Vagina (tissue), 2 donors: ENCODE data around the gene TMEM164. TPM values are rescaled to one million over a fixed set of nuclear protein-coding genes. Genes with fewer than 3 reads are reported as not detected.

Experiments used
- DNase-seq, 2 donors: peaks; one replicate each; pipeline ENCODE4 v3.0.0-alpha.2; 2017; ENCODE audit errors: extremely low spot score in 2 of 2
- H3K27ac ChIP-seq: fragments of 200-600 bp; sonication (generic); one replicate; pipeline ENCODE4 v1.5.1; 2019
- H3K27me3 ChIP-seq: fragments of 200-600 bp; sonication (generic); one replicate; pipeline ENCODE4 v1.5.1; 2019
- H3K36me3 ChIP-seq, 2 donors: fragments of 200-600 bp; sonication (generic); one replicate each; pipeline ENCODE4 v1.5.1; 2017 to 2019
- H3K4me1 ChIP-seq: fragments of 200-600 bp; sonication (generic); one replicate; pipeline ENCODE4 v1.5.1; 2019
- H3K4me3 ChIP-seq, 2 donors: fragments of 200-600 bp; sonication (generic); 1 replicate in 1 of 2; 2 replicates in 1 of 2; pipeline ENCODE4 v1.5.1; 2016 to 2019
- H3K9me3 ChIP-seq: fragments of 200-600 bp; sonication (generic); one replicate; pipeline ENCODE4 v1.5.1; 2019
- POLR2A ChIP-seq, 2 donors: fragments of 450-650 bp; IDR thresholded peaks; one replicate each; pipeline ENCODE4 v1.6.1; 2017; ENCODE audit warnings: antibody characterized with exemption in 2 of 2, mild to moderate bottlenecking in 2 of 2, moderate library complexity in 2 of 2
- POLR2AphosphoS5 ChIP-seq, 2 donors: sonication (generic); formaldehyde crosslinking; IDR thresholded peaks; one replicate each; pipeline ENCODE4 v1.9.0; 2017; ENCODE audit warnings: antibody characterized with exemption in 2 of 2, mild to moderate bottlenecking in 2 of 2, low read depth in 1 of 2; ENCODE audit not compliant: insufficient read depth in 1 of 2
- intact Hi-C: fragments of 100-400 bp; cut with DNase I; formaldehyde crosslinking; loops from one replicate; pipeline ENCODE4 v1.15.1; 2023
- total RNA-seq: library from RNA; depleted of rRNA; stranded (reverse); fragments of >200 nt; gene quantifications from one replicate; pipeline ENCODE4 v1.2.3, GENCODE V29; 2016
- TF ChIP-seq, protein P1 (sequence below), 3 experiments: fragments of 450-650 bp in 2 of 3; fragments of 200-600 bp in 1 of 3; sonication (generic) in 1 of 3; IDR thresholded peaks; one replicate each; pipeline ENCODE4 v1.5.1; 2017 to 2019; ENCODE audit warnings: antibody characterized with exemption in 3 of 3, mild to moderate bottlenecking in 2 of 3, moderate library complexity in 2 of 3

Gene TMEM164
- total RNA-seq, 1 donor from 2014 or later, result 10.8 TPM

DNA sequence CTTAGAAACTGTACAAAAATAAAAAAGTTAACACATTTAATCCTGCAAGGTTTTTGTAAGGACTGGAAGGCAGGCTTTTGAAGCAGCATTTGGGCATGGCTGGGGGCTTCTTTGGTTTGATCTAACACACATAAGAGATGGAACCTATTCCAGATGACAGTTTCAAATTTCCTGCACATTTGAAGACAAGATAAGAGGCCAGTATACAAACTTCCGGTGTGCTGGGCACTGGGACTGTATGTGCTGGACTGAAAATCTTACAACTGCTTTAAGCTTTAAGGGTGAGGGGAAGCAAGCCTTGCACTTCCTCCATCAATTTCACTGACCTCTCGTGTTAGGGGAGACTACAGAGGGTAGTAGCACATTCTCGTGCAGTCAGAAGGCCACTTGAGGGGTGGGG is 192.1 kb downstream of the TMEM164 start:
- no peaks in the 10 kb centered on the region for H3K9me3 ChIP-seq
- no peak overlapping the region for H3K4me3 ChIP-seq
- H3K27ac ChIP-seq, result no peak overlapping the region
- intact Hi-C loops, result no loop called here
- H3K36me3 ChIP-seq, result no peaks in the 10 kb centered on the region
- DNase-seq, result no peak
- TF ChIP-seq POLR2AphosphoS5 (IDR thresholded peaks at IDR 0.05; ENCODE audit: insufficient read depth in 1 of 2, low read depth in 1 of 2) (no peak), POLR2A (IDR thresholded peaks at IDR 0.05) (no peak)
- TF ChIP-seq, protein P1, sequence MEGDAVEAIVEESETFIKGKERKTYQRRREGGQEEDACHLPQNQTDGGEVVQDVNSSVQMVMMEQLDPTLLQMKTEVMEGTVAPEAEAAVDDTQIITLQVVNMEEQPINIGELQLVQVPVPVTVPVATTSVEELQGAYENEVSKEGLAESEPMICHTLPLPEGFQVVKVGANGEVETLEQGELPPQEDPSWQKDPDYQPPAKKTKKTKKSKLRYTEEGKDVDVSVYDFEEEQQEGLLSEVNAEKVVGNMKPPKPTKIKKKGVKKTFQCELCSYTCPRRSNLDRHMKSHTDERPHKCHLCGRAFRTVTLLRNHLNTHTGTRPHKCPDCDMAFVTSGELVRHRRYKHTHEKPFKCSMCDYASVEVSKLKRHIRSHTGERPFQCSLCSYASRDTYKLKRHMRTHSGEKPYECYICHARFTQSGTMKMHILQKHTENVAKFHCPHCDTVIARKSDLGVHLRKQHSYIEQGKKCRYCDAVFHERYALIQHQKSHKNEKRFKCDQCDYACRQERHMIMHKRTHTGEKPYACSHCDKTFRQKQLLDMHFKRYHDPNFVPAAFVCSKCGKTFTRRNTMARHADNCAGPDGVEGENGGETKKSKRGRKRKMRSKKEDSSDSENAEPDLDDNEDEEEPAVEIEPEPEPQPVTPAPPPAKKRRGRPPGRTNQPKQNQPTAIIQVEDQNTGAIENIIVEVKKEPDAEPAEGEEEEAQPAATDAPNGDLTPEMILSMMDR (IDR thresholded peaks at IDR 0.05), result no peak
- H3K27me3 ChIP-seq, result no peaks in the 10 kb centered on the region
- no peaks in the 10 kb centered on the region for H3K4me1 ChIP-seq

DNA sequence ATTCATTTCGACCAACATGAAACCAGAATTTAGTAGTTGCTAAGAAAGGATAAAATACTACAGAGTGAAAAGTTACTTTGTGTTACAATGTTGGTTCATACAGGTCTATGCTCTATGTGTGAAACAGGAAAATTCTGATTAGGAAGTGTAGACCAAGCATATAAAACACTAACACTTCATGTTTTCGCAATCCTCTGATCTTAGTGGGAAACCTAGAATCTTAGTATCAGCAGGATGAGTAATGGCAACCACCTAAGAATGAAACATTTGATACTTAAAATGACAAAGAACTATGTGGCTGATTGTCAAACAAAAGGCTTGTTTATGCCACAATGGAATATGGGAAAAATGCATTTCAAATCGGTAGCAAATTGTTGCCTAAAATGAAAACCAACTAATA is 198.9 kb downstream of the TMEM164 start:
- no peak overlapping the region for H3K4me3 ChIP-seq
- H3K4me1 ChIP-seq, result no peaks in the 10 kb centered on the region
- intact Hi-C loops, result no loop called here
- TF ChIP-seq POLR2AphosphoS5 (IDR thresholded peaks at IDR 0.05; ENCODE audit: insufficient read depth in 1 of 2, low read depth in 1 of 2) (no peak), POLR2A (IDR thresholded peaks at IDR 0.05) (no peak)
- no peak overlapping the region for H3K27ac ChIP-seq
- no peaks in the 10 kb centered on the region for H3K9me3 ChIP-seq
- H3K36me3 ChIP-seq, result no peaks in the 10 kb centered on the region
- H3K27me3 ChIP-seq, result no peaks in the 10 kb centered on the region
- no peak for DNase-seq

DNA sequence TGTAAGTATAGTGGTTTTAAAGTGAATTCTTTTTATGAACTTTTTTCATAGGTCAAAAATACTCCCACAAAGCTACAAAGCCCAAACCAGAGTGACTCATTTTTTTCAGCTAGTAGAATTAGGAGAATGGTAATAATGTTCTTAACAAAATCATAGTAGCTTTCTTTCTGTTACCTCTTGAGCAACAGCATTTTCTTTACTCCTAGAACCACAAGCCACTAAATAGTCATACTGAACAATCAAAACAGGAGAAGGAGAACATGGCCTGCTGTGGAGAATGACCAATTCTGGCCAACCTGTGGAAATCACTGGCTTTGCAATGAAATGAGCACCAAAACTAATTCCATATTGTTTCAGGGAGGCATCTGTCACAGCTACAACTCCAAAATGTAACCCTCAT is 202.1 kb downstream of the TMEM164 start:
- intact Hi-C loops, result no loop called here
- Histone ChIP-seq H3K4me3 (no peak overlapping the region), H3K36me3 (no peaks in the 10 kb centered on the region), H3K4me1 (no peaks in the 10 kb centered on the region), H3K9me3 (no peaks in the 10 kb centered on the region), H3K27ac (no peak overlapping the region), H3K27me3 (no peaks in the 10 kb centered on the region)
- TF ChIP-seq, protein P1 (IDR thresholded peaks at IDR 0.05), result no peak
- TF ChIP-seq POLR2AphosphoS5 (IDR thresholded peaks at IDR 0.05; ENCODE audit: insufficient read depth in 1 of 2, low read depth in 1 of 2), result no peak
- TF ChIP-seq POLR2A (IDR thresholded peaks at IDR 0.05), result no peak
- DNase-seq, result no peak

DNA sequence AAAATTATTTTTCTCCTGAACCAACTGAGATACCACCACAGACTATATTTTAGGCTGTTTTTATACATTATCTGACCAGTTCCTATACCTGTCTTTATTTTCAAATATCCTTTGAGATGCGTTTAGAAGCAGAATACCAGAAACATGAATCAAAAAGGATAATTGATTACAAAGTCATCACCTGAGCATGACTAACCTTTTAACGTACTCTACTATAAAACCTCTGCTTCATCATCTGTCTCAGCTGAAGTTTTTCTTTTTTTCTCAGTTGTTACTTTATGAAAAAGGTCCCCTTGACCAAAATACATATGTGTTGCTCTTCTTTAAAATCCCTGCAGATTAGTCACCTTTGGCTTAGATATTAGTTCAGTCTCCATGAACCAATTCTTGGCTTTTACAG is 205.2 kb downstream of the TMEM164 start:
- Histone ChIP-seq H3K36me3 (no peaks in the 10 kb centered on the region), H3K9me3 (no peaks in the 10 kb centered on the region), H3K4me3 (no peak overlapping the region), H3K27ac (no peak overlapping the region), H3K27me3 (no peaks in the 10 kb centered on the region), H3K4me1 (no peaks in the 10 kb centered on the region)
- no peak for DNase-seq
- TF ChIP-seq POLR2A (IDR thresholded peaks at IDR 0.05), result no peak
- TF ChIP-seq, protein P1 (IDR thresholded peaks at IDR 0.05), result no peak
- no peak for TF ChIP-seq POLR2AphosphoS5 (IDR thresholded peaks at IDR 0.05; ENCODE audit: insufficient read depth in 1 of 2, low read depth in 1 of 2)
- intact Hi-C loops, result no loop called here

DNA sequence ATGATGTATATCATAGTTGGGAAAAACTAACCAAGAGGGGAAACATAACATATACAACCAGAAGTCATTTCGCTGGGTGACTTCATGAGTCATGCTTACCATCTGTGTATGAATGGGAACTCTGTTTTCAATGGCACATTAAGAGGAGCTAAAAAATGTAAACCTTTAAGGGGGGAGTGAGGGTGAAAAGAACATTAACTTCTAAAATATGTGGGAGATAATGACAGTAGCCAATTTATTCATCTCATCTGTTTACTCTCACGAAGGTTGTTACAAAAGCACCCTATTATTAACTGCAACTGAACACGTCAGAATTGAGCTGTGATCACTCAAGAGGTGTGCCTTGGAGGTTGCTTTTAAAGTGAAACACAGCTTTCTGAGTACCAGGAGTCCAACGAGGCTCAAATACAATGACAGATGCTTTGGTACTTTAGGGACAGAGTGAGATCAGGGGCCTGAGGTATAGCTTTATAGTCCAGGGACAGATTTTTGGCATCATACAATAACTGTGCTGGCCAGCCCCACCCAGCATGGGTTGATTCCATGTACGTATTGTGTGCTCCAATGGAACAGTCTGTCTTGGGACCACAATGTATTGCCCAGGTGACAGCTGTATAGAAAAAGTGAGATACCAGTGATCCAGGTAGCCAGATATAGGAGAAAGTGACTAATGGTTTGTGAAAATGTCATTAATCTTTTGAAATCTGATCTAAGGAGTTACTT is 207.7 kb downstream of the TMEM164 start:
- H3K36me3 ChIP-seq, result no peaks in the 10 kb centered on the region
- no peaks in the 10 kb centered on the region for H3K27me3 ChIP-seq
- TF ChIP-seq, protein P1 (IDR thresholded peaks at IDR 0.05), result no peak
- TF ChIP-seq POLR2AphosphoS5 (IDR thresholded peaks at IDR 0.05; ENCODE audit: insufficient read depth in 1 of 2, low read depth in 1 of 2) (no peak), POLR2A (IDR thresholded peaks at IDR 0.05) (no peak)
- H3K9me3 ChIP-seq, result no peaks in the 10 kb centered on the region
- DNase-seq, result no peak
- intact Hi-C loops, result no loop called here
- H3K4me3 ChIP-seq, result no peak overlapping the region
- H3K4me1 ChIP-seq, result no peaks in the 10 kb centered on the region
- no peak overlapping the region for H3K27ac ChIP-seq
